Measurements from ENCODE around the gene KCNA5. TPM values are rescaled to one million over a fixed set of nuclear protein-coding genes. Genes with fewer than 3 reads are reported as not detected.

KCNA5 gene
- polyA plus RNA-seq, 4 donors, result 0.30 to 3.1 TPM; not detected in 2

DNA sequence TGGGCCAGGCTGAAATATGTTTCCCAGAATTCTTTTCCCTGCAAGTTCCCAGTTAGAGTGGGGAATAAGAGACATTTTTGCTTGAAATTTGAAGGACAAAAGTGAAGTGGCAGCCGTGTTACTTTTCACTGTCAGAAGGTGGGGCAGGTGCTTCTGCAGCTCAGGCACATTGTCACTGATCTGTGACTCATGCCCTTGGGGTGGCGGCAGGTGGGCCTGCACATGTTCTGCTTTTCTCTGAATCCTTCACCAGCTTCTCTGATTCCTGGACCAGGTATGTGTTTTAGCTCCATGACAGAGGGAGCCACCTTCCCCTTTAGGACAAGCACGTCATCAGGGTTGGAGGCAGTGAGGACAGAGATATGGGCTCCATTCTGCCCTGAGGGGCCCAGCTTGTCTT, 11.7 kb upstream of the KCNA5 start:
- 78 to 86% (median 82%) methylated on average over 3 of the region's 3 CpGs for WGBS, 3 donors

DNA sequence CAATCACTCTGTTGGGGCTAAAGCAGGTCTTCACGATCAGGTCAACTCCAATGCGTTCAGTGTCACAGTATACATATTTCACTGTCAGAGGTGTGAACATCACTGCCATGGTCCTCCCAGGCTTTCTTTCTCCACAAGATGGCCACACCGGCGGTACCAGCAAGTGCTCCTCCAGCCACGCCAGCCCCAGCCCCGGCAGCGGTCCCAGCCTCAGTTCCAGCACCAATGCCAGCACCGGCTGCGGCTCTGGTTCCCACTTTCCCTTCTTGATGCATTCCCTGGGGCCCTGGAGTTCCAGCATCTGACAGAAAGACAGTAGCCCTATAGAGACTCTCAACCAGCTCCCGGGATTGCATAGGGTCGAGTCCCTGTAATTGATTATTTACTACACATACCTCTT, 10.9 kb upstream of the KCNA5 start:
- Histone ChIP-seq H3K9me3 (ENCODE audit: control insufficient read depth in 2 of 2, insufficient read depth in 1 of 2, low read depth in 1 of 2, low read length in 1 of 2) (peaks cover 0 to 2% of the 10 kb centered on the region in 2 donors), H3K36me3 (ENCODE audit: control insufficient read depth in 3 of 3, insufficient read depth in 2 of 3, low read depth in 1 of 3, low read length in 3 of 3) (no peaks in the 10 kb centered on the region), H3K27me3 (ENCODE audit: control insufficient read depth in 3 of 3, insufficient read depth in 3 of 3, low read length in 3 of 3) (peaks cover 0 to 6% (median 0%) of the 10 kb centered on the region in 3 donors), H3K4me3 (ENCODE audit: low read depth in 1 of 3, low read length in 3 of 3) (no peak overlapping the region), H3K27ac (ENCODE audit: low read depth in 1 of 3, low read length in 2 of 3) (no peak overlapping the region), H3K4me1 (ENCODE audit: control insufficient read depth in 3 of 3, insufficient read depth in 2 of 3, low read depth in 1 of 3, low read length in 2 of 3) (no peaks in the 10 kb centered on the region)
- DNase-seq (no peak), FAIRE-seq (no peak)
- 89 to 93% (median 90%) methylated on average over 11 of the region's 11 CpGs for WGBS, 3 donors

More for the DNA sequence above, 11.7 kb upstream of the KCNA5 start:
- Histone ChIP-seq H3K9me3 (ENCODE audit: control insufficient read depth in 2 of 2, insufficient read depth in 1 of 2, low read depth in 1 of 2, low read length in 1 of 2) (peaks cover 0 to 2% of the 10 kb centered on the region in 2 donors), H3K27me3 (ENCODE audit: control insufficient read depth in 3 of 3, insufficient read depth in 3 of 3, low read length in 3 of 3) (peaks cover 0 to 6% (median 0%) of the 10 kb centered on the region in 3 donors), H3K27ac (ENCODE audit: low read depth in 1 of 3, low read length in 2 of 3) (no peak overlapping the region), H3K36me3 (ENCODE audit: control insufficient read depth in 3 of 3, insufficient read depth in 2 of 3, low read depth in 1 of 3, low read length in 3 of 3) (no peaks in the 10 kb centered on the region), H3K4me1 (ENCODE audit: control insufficient read depth in 3 of 3, insufficient read depth in 2 of 3, low read depth in 1 of 3, low read length in 2 of 3) (no peaks in the 10 kb centered on the region), H3K4me3 (ENCODE audit: low read depth in 1 of 3, low read length in 3 of 3) (no peak overlapping the region)
- DNase-seq (no peak), FAIRE-seq (no peak)

DNA sequence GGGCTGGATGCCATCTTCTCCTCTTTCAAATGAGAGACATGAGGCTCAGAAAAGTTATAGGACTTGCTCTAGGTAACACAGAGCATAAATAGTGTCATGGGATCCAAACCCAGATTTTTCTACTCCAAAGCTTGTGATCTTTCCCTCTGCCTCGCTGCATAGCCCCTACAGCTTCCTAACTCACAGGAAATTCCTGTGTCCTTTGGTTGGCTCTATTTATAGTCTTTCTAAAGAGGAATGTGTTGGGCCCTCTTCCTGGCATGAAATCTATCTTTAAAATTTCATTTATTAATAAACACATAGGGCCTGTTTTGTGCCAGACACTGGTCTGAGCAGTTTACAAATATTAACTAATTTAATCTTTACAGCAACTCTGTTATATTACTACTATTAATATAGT, 9.8 kb upstream of the KCNA5 start:
- Histone ChIP-seq H3K27me3 (ENCODE audit: control insufficient read depth in 3 of 3, insufficient read depth in 3 of 3, low read length in 3 of 3) (peaks cover 0 to 6% (median 0%) of the 10 kb centered on the region in 3 donors), H3K4me1 (ENCODE audit: control insufficient read depth in 3 of 3, insufficient read depth in 2 of 3, low read depth in 1 of 3, low read length in 2 of 3) (no peaks in the 10 kb centered on the region), H3K4me3 (ENCODE audit: low read depth in 1 of 3, low read length in 3 of 3) (no peak overlapping the region), H3K36me3 (ENCODE audit: control insufficient read depth in 3 of 3, insufficient read depth in 2 of 3, low read depth in 1 of 3, low read length in 3 of 3) (no peaks in the 10 kb centered on the region), H3K27ac (ENCODE audit: low read depth in 1 of 3, low read length in 2 of 3) (no peak overlapping the region), H3K9me3 (ENCODE audit: control insufficient read depth in 2 of 2, insufficient read depth in 1 of 2, low read depth in 1 of 2, low read length in 1 of 2) (peaks cover 0 to 2% of the 10 kb centered on the region in 2 donors)
- WGBS, 3 donors, result 44 to 58% (median 56%) methylated on average over 1 of the region's 1 CpG
- no peak for FAIRE-seq
- DNase-seq, result no peak

DNA sequence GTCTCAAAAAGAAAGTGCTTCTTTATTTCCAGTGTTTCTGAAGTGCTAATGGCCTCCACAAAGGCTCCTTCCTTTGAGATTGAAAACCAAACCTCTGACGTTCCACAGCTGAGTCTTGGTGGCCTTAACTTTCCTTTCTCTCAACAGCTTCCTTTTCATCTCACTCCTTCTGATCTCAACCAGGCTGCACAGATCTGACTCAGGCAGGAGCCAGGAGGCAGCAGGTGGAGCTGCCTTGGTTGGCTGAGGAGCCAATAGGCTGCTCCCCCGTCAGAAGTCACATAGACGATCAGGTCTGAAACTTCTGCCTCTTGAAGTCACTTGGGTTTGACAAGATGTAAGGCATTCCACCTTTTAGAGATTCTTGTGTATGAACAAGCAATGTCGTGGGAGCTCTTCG, 9.1 kb upstream of the KCNA5 start:
- Histone ChIP-seq H3K4me3 (ENCODE audit: low read depth in 1 of 3, low read length in 3 of 3) (no peak overlapping the region), H3K9me3 (ENCODE audit: control insufficient read depth in 2 of 2, insufficient read depth in 1 of 2, low read depth in 1 of 2, low read length in 1 of 2) (peaks cover 0 to 2% of the 10 kb centered on the region in 2 donors), H3K36me3 (ENCODE audit: control insufficient read depth in 3 of 3, insufficient read depth in 2 of 3, low read depth in 1 of 3, low read length in 3 of 3) (no peaks in the 10 kb centered on the region), H3K4me1 (ENCODE audit: control insufficient read depth in 3 of 3, insufficient read depth in 2 of 3, low read depth in 1 of 3, low read length in 2 of 3) (no peaks in the 10 kb centered on the region), H3K27ac (ENCODE audit: low read depth in 1 of 3, low read length in 2 of 3) (no peak overlapping the region), H3K27me3 (ENCODE audit: control insufficient read depth in 3 of 3, insufficient read depth in 3 of 3, low read length in 3 of 3) (peaks cover 0 to 6% (median 0%) of the 10 kb centered on the region in 3 donors)
- FAIRE-seq (no peak), DNase-seq (no peak)
- WGBS, 3 donors, result 56 to 68% (median 62%) methylated on average over 5 of the region's 5 CpGs

DNA sequence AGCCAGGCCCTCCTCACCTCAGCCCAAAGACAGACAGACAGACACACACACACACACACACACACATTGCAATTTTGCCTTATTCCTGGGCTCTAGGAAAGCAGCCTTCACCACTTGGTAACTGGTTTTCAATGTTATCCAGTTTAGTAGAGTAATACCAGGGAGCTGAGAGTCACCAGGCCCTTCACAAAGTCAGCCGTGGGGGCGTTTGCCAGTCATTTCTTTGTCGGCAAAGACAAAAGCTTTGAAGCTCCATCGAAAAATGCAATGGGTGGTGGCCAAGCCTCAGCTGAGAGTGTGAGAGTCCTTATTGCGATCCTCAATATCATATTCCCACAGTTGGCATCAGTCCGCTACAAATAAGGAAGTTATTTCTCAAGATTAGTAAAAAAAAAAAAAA, 8.1 kb upstream of the KCNA5 start:
- H3K36me3 ChIP-seq (ENCODE audit: control insufficient read depth in 3 of 3, insufficient read depth in 2 of 3, low read depth in 1 of 3, low read length in 3 of 3), result no peaks in the 10 kb centered on the region
- WGBS, 3 donors, result 78 to 86% (median 83%) methylated on average over 6 of the region's 6 CpGs
- H3K9me3 ChIP-seq (ENCODE audit: control insufficient read depth in 2 of 2, insufficient read depth in 1 of 2, low read depth in 1 of 2, low read length in 1 of 2), result peaks cover 0 to 2% of the 10 kb centered on the region in 2 donors
- no peak overlapping the region for H3K4me3 ChIP-seq (ENCODE audit: low read depth in 1 of 3, low read length in 3 of 3)
- no peak for DNase-seq
- FAIRE-seq, result no peak
- H3K27ac ChIP-seq (ENCODE audit: low read depth in 1 of 3, low read length in 2 of 3), result no peak overlapping the region
- H3K4me1 ChIP-seq (ENCODE audit: control insufficient read depth in 3 of 3, insufficient read depth in 2 of 3, low read depth in 1 of 3, low read length in 2 of 3), result no peaks in the 10 kb centered on the region
- H3K27me3 ChIP-seq (ENCODE audit: control insufficient read depth in 3 of 3, insufficient read depth in 3 of 3, low read length in 3 of 3), result peaks cover 0 to 6% (median 0%) of the 10 kb centered on the region in 3 donors

DNA sequence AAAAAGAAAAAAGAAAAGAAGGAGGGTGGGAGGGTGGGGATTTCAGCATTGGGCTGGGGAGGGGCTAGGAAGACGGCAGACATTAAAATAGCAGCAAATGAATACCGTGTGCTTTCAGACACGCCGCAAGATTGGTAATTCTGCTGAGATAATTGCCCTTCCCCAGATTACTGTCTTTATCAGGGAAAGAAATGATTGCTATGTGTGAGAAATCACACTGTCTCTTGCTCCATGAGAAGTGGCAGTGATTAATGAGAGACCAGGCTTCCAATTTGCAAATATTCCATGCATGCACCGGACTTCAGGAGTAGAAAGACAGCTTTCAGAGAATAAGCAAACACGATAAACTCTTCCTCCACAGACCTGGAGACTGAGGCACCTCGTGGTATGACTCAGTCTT, 7.6 kb upstream of the KCNA5 start:
- Histone ChIP-seq H3K36me3 (ENCODE audit: control insufficient read depth in 3 of 3, insufficient read depth in 2 of 3, low read depth in 1 of 3, low read length in 3 of 3) (no peaks in the 10 kb centered on the region), H3K27ac (ENCODE audit: low read depth in 1 of 3, low read length in 2 of 3) (no peak overlapping the region), H3K4me3 (ENCODE audit: low read depth in 1 of 3, low read length in 3 of 3) (no peak overlapping the region), H3K27me3 (ENCODE audit: control insufficient read depth in 3 of 3, insufficient read depth in 3 of 3, low read length in 3 of 3) (peaks cover 0 to 6% (median 0%) of the 10 kb centered on the region in 3 donors), H3K4me1 (ENCODE audit: control insufficient read depth in 3 of 3, insufficient read depth in 2 of 3, low read depth in 1 of 3, low read length in 2 of 3) (no peaks in the 10 kb centered on the region), H3K9me3 (ENCODE audit: control insufficient read depth in 2 of 2, insufficient read depth in 1 of 2, low read depth in 1 of 2, low read length in 1 of 2) (peaks cover 0 to 2% of the 10 kb centered on the region in 2 donors)
- WGBS, 3 donors, result 46 to 72% (median 55%) methylated on average over 7 of the region's 7 CpGs
- no peak for FAIRE-seq
- DNase-seq, result no peak

DNA sequence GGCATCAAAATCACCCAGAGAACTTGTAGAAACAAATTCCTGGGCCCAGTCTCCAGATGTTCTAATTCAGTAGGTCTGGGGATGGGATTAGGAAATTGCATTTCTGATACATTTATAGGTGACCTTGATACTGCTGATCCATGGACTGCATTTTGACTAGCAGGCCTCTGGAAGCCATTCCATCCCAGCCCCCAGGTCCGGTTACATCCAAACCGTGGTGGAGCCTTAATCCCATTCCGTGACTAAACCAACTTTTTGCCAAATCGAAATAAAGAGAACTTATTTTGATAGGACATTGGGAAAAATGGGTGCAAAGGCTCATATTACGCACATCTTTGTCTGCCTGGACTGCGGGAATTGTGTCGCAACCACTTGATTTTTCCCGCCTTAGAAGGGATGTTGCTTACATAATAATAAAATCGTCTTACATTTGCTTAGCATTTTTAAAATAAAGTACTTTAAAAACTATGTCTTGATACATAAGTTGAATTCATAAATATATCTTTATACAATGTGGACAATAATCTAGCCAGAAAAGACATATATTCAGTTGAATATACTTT, 5.8 kb upstream of the KCNA5 start:
- H3K4me1 ChIP-seq (ENCODE audit: control insufficient read depth in 3 of 3, insufficient read depth in 2 of 3, low read depth in 1 of 3, low read length in 2 of 3), result no peaks in the 10 kb centered on the region
- peaks cover 0 to 15% (median 9%) of the 10 kb centered on the region in 3 donors for H3K27me3 ChIP-seq (ENCODE audit: control insufficient read depth in 3 of 3, insufficient read depth in 3 of 3, low read length in 3 of 3)
- no peaks in the 10 kb centered on the region for H3K36me3 ChIP-seq (ENCODE audit: control insufficient read depth in 3 of 3, insufficient read depth in 2 of 3, low read depth in 1 of 3, low read length in 3 of 3)
- 79 to 86% (median 80%) methylated on average over 9 of the region's 9 CpGs for WGBS, 3 donors
- no peak overlapping the region for H3K4me3 ChIP-seq (ENCODE audit: low read depth in 1 of 3, low read length in 3 of 3)
- DNase-seq, result no peak
- H3K27ac ChIP-seq (ENCODE audit: low read depth in 1 of 3, low read length in 2 of 3), result no peak overlapping the region
- no peak for FAIRE-seq
- no peaks in the 10 kb centered on the region for H3K9me3 ChIP-seq (ENCODE audit: control insufficient read depth in 2 of 2, insufficient read depth in 1 of 2, low read depth in 1 of 2, low read length in 1 of 2)

DNA sequence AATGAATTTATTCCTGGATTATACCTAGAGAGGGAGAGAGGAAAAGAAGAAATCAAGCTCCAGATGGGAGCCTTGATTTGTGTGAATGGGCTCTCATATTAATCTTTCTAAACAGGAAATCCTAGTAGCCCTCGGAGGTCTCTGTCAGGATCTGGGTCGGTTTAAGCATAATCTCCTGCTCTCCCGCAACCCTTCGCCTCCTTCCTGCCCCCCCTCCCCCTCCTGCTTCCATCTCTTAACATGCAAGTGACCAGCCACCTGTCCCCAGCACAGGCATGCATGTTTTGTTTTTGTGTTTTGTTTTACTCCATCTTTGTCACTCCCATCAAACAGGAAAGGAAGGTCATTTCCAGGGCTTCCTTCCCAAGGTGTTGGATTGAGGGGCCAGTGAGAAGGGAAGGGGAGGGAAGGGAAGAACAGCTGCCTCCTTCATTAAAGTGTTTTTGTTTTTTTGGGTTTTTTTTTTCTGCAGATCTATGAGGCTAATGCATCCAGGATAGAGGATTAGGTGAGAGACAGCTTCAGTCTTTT, 4.8 kb upstream of the KCNA5 start:
- Histone ChIP-seq H3K36me3 (ENCODE audit: control insufficient read depth in 3 of 3, insufficient read depth in 2 of 3, low read depth in 1 of 3, low read length in 3 of 3) (no peaks in the 10 kb centered on the region), H3K27ac (ENCODE audit: low read depth in 1 of 3, low read length in 2 of 3) (no peak overlapping the region), H3K4me3 (ENCODE audit: low read depth in 1 of 3, low read length in 3 of 3) (no peak overlapping the region), H3K27me3 (ENCODE audit: control insufficient read depth in 3 of 3, insufficient read depth in 3 of 3, low read length in 3 of 3) (peaks cover 0 to 22% (median 15%) of the 10 kb centered on the region in 3 donors), H3K4me1 (ENCODE audit: control insufficient read depth in 3 of 3, insufficient read depth in 2 of 3, low read depth in 1 of 3, low read length in 2 of 3) (no peaks in the 10 kb centered on the region), H3K9me3 (ENCODE audit: control insufficient read depth in 2 of 2, insufficient read depth in 1 of 2, low read depth in 1 of 2, low read length in 1 of 2) (no peaks in the 10 kb centered on the region)
- WGBS, 3 donors, result 17 to 28% (median 22%) methylated on average over 4 of the region's 4 CpGs
- DNase-seq (no peak), FAIRE-seq (no peak)

DNA sequence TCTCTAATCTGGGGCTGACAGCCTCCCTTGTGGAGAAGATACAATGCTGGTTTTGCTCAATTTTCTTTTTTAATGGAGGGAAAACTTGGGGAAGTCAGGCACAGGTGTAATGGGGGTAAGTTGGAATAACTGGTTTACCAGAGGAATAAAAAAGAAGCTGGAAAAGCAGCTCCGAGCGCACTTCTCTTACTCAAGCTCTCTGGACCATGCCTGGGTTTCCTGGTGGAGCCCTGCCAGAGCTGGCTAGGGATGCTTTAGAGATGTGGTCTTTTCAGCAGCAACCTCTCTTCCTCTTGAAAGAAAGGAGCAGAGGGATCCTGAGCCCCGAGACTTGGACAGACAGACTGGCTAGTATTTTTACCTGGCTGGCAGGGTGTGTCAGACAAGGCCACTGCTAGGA, 3.9 kb upstream of the KCNA5 start:
- 78 to 81% (median 81%) methylated on average over 3 of the region's 3 CpGs for WGBS, 3 donors
- no peak for FAIRE-seq
- H3K9me3 ChIP-seq (ENCODE audit: control insufficient read depth in 2 of 2, insufficient read depth in 1 of 2, low read depth in 1 of 2, low read length in 1 of 2), result no peaks in the 10 kb centered on the region
- H3K4me1 ChIP-seq (ENCODE audit: control insufficient read depth in 3 of 3, insufficient read depth in 2 of 3, low read depth in 1 of 3, low read length in 2 of 3), result no peaks in the 10 kb centered on the region
- no peak overlapping the region for H3K4me3 ChIP-seq (ENCODE audit: low read depth in 1 of 3, low read length in 3 of 3)
- H3K27ac ChIP-seq (ENCODE audit: low read depth in 1 of 3, low read length in 2 of 3), result no peak overlapping the region
- H3K36me3 ChIP-seq (ENCODE audit: control insufficient read depth in 3 of 3, insufficient read depth in 2 of 3, low read depth in 1 of 3, low read length in 3 of 3), result no peaks in the 10 kb centered on the region
- no peak for DNase-seq
- H3K27me3 ChIP-seq (ENCODE audit: control insufficient read depth in 3 of 3, insufficient read depth in 3 of 3, low read length in 3 of 3), result peaks cover 0 to 28% (median 23%) of the 10 kb centered on the region in 3 donors
